Stimulated activated memory B cell treated with anti-CD40 and anti-IgM and Interleukin-4, amounts not matched to agents 10 μg/mL and 1 μg/mL and 100 μg/mL, for 72 hours (primary cell): ENCODE measurements around the gene MYO15B.

ENCODE experiments used
- ATAC-seq: fragments of 150-1000 bp; cut with Tn5 transposase; 2 replicates; pipeline ENCODE4 v1.10.0; 2021
- H3K27ac Mint-ChIP-seq: one replicate; pipeline ENCODE4 v1.8.0; 2022; ENCODE audit warnings: mild to moderate bottlenecking, mixed read lengths
- H3K27me3 Mint-ChIP-seq: one replicate; pipeline ENCODE4 v1.8.0; 2022; ENCODE audit warnings: mixed read lengths
- H3K36me3 Mint-ChIP-seq: one replicate; pipeline ENCODE4 v1.8.0; 2022; ENCODE audit warnings: mixed read lengths
- H3K4me1 Mint-ChIP-seq: one replicate; pipeline ENCODE4 v1.8.0; 2022; ENCODE audit warnings: mixed read lengths
- H3K4me3 Mint-ChIP-seq: one replicate; pipeline ENCODE4 v1.8.0; 2022; ENCODE audit warnings: mild to moderate bottlenecking, moderate library complexity, mixed read lengths
- H3K9me3 Mint-ChIP-seq: one replicate; pipeline ENCODE4 v1.8.0; 2022; ENCODE audit warnings: mixed read lengths

The MYO15B gene

GRCh38 chr17:75640556-75641119, 53.0 kb downstream of the MYO15B start:
- Mint-ChIP-seq H3K4me3 (no peak overlapping the region), H3K36me3 (peaks cover 13% of the 10 kb centered on the region), H3K27me3 (no peaks in the 10 kb centered on the region), H3K27ac (no peak overlapping the region), H3K4me1 (peaks cover under 1% of the 10 kb centered on the region), H3K9me3 (no peaks in the 10 kb centered on the region)
- no peak for ATAC-seq

GRCh38 chr17:75641343-75641742, 53.7 kb downstream of the MYO15B start:
- Mint-ChIP-seq H3K36me3 (peaks cover 8% of the 10 kb centered on the region), H3K27me3 (no peaks in the 10 kb centered on the region)
- ATAC-seq: no peak

GRCh38 chr17:75642182-75642783, 54.7 kb downstream of the MYO15B start:
- Mint-ChIP-seq H3K27me3 (no peaks in the 10 kb centered on the region), H3K27ac (no peak overlapping the region), H3K4me1 (peaks cover 13% of the 10 kb centered on the region), H3K4me3 (no peak overlapping the region), H3K9me3 (no peaks in the 10 kb centered on the region), H3K36me3 (peaks cover 8% of the 10 kb centered on the region)
- no peak for ATAC-seq

More at GRCh38 chr17:75641343-75641742, 53.7 kb downstream of the MYO15B start:
- H3K4me3 Mint-ChIP-seq: no peak overlapping the region
- peaks cover 8% of the 10 kb centered on the region for H3K4me1 Mint-ChIP-seq
- H3K9me3 Mint-ChIP-seq: no peaks in the 10 kb centered on the region
- H3K27ac Mint-ChIP-seq: no peak overlapping the region

- Mint-ChIP-seq H3K9me3 (no peaks in the 10 kb centered on the region), H3K4me3 (no peak overlapping the region), H3K27me3 (no peaks in the 10 kb centered on the region), H3K4me1 (peaks cover 13% of the 10 kb centered on the region), H3K36me3 (peaks cover 15% of the 10 kb centered on the region), H3K27ac (no peak overlapping the region)
- ATAC-seq: no peak
Measured at GRCh38 chr17:75642784-75643642, 55.4 kb downstream of the MYO15B start.

GRCh38 chr17:75643643-75644017, 56.0 kb downstream of the MYO15B start:
- peaks cover 21% of the 10 kb centered on the region for H3K36me3 Mint-ChIP-seq
- no peak overlapping the region for H3K27ac Mint-ChIP-seq
- ATAC-seq: no peak

GRCh38 chr17:75645501-75645888, 57.9 kb downstream of the MYO15B start:
- Mint-ChIP-seq H3K27ac (peak overlapping the region; percentile 81), H3K4me1 (peaks cover 13% of the 10 kb centered on the region), H3K27me3 (no peaks in the 10 kb centered on the region), H3K36me3 (peaks cover 38% of the 10 kb centered on the region), H3K9me3 (no peaks in the 10 kb centered on the region), H3K4me3 (no peak overlapping the region)
- no peak for ATAC-seq

More at GRCh38 chr17:75643643-75644017, 56.0 kb downstream of the MYO15B start:
- Mint-ChIP-seq H3K27me3 (no peaks in the 10 kb centered on the region), H3K4me1 (peaks cover 13% of the 10 kb centered on the region), H3K4me3 (no peak overlapping the region), H3K9me3 (no peaks in the 10 kb centered on the region)

- H3K9me3 Mint-ChIP-seq: no peaks in the 10 kb centered on the region
- H3K27me3 Mint-ChIP-seq: no peaks in the 10 kb centered on the region
- peaks cover 44% of the 10 kb centered on the region for H3K36me3 Mint-ChIP-seq
- ATAC-seq: peak; percentile 91
- H3K4me3 Mint-ChIP-seq: no peak overlapping the region
- H3K27ac Mint-ChIP-seq: peak overlapping the region; percentile 81
- peaks cover 13% of the 10 kb centered on the region for H3K4me1 Mint-ChIP-seq
Measured at GRCh38 chr17:75645889-75646637, 58.5 kb downstream of the MYO15B start.

GRCh38 chr17:75646638-75646992, 59.0 kb downstream of the MYO15B start:
- H3K4me3 Mint-ChIP-seq: no peak overlapping the region
- no peaks in the 10 kb centered on the region for H3K27me3 Mint-ChIP-seq
- H3K4me1 Mint-ChIP-seq: peaks cover 13% of the 10 kb centered on the region
- H3K27ac Mint-ChIP-seq: peak overlapping the region; percentile 81
- no peak for ATAC-seq
- H3K9me3 Mint-ChIP-seq: no peaks in the 10 kb centered on the region
- peaks cover 49% of the 10 kb centered on the region for H3K36me3 Mint-ChIP-seq

GRCh38 chr17:75647061-75647460, 59.5 kb downstream of the MYO15B start:
- Mint-ChIP-seq H3K9me3 (no peaks in the 10 kb centered on the region), H3K36me3 (peaks cover 50% of the 10 kb centered on the region), H3K4me1 (peaks cover 13% of the 10 kb centered on the region), H3K27ac (peak overlapping the region; percentile 81), H3K4me3 (no peak overlapping the region), H3K27me3 (no peaks in the 10 kb centered on the region)
- ATAC-seq: no peak

GRCh38 chr17:75647921-75648320, 60.3 kb downstream of the MYO15B start:
- Mint-ChIP-seq H3K36me3 (peaks cover 54% of the 10 kb centered on the region), H3K27me3 (no peaks in the 10 kb centered on the region), H3K4me1 (peaks cover 18% of the 10 kb centered on the region), H3K27ac (no peak overlapping the region), H3K4me3 (no peak overlapping the region), H3K9me3 (no peaks in the 10 kb centered on the region)
- no peak for ATAC-seq

- Mint-ChIP-seq H3K27ac (no peak overlapping the region), H3K36me3 (peaks cover 58% of the 10 kb centered on the region), H3K4me1 (peaks cover 25% of the 10 kb centered on the region), H3K4me3 (no peak overlapping the region), H3K9me3 (no peaks in the 10 kb centered on the region), H3K27me3 (no peaks in the 10 kb centered on the region)
- ATAC-seq: no peak
Measured at GRCh38 chr17:75649687-75650086, 62.1 kb downstream of the MYO15B start.

- Mint-ChIP-seq H3K9me3 (no peaks in the 10 kb centered on the region), H3K4me1 (peaks cover 22% of the 10 kb centered on the region), H3K27me3 (no peaks in the 10 kb centered on the region), H3K27ac (no peak overlapping the region), H3K4me3 (no peak overlapping the region), H3K36me3 (peaks cover 58% of the 10 kb centered on the region)
- no peak for ATAC-seq
Measured at GRCh38 chr17:75650874-75651273, 63.3 kb downstream of the MYO15B start.

- Mint-ChIP-seq H3K27ac (peak overlapping the region; percentile 70), H3K9me3 (no peaks in the 10 kb centered on the region), H3K27me3 (no peaks in the 10 kb centered on the region), H3K4me1 (peaks cover 12% of the 10 kb centered on the region), H3K36me3 (peaks cover 64% of the 10 kb centered on the region), H3K4me3 (no peak overlapping the region)
- ATAC-seq: no peak
Measured at GRCh38 chr17:75652341-75652740, 64.7 kb downstream of the MYO15B start.

- H3K9me3 Mint-ChIP-seq: no peaks in the 10 kb centered on the region
- peaks cover 12% of the 10 kb centered on the region for H3K4me1 Mint-ChIP-seq
- H3K4me3 Mint-ChIP-seq: no peak overlapping the region
- peak overlapping the region; percentile 70 for H3K27ac Mint-ChIP-seq
- ATAC-seq: peak; percentile 56
- peaks cover 57% of the 10 kb centered on the region for H3K36me3 Mint-ChIP-seq
- H3K27me3 Mint-ChIP-seq: no peaks in the 10 kb centered on the region
Measured at GRCh38 chr17:75652934-75653549, 65.4 kb downstream of the MYO15B start.

- H3K4me3 Mint-ChIP-seq: no peak overlapping the region
Measured at GRCh38 chr17:75654176-75654575, 66.6 kb downstream of the MYO15B start.

More at GRCh38 chr17:75654176-75654575, 66.6 kb downstream of the MYO15B start:
- H3K4me1 Mint-ChIP-seq: peaks cover 12% of the 10 kb centered on the region
- ATAC-seq: no peak
- no peaks in the 10 kb centered on the region for H3K9me3 Mint-ChIP-seq
- H3K27me3 Mint-ChIP-seq: no peaks in the 10 kb centered on the region
- H3K36me3 Mint-ChIP-seq: peaks cover 45% of the 10 kb centered on the region
- H3K27ac Mint-ChIP-seq: no peak overlapping the region
